HG02759 (cell line): ENCODE results near the gene TSEN54.
"Not testable (repeated sequence)": the region's sequence is repeated elsewhere in the genome, so short reads cannot be mapped to it uniquely, and the experiment has no call there.

Experiments
- ATAC-seq: cut with Tn5 transposase; IDR thresholded peaks from one replicate; pipeline ENCODE4 v1.9.1; 2021; ENCODE audit warnings: mild to moderate bottlenecking, moderate library complexity; ENCODE audit not compliant: unreplicated experiment

Gene TSEN54

GRCh38 chr17:75516255-75516618, at the start of gene TSEN54:
Gene TSEN54 (plus strand): TSS chr17:75516528. CDS start chr17:75516561, 33 bp downstream.
- peak; percentile 80 for ATAC-seq

GRCh38 chr17:75468291-75468754, 48.0 kb upstream of the TSEN54 start:
- no peak for ATAC-seq

GRCh38 chr17:75468779-75469373, 47.5 kb upstream of the TSEN54 start:
- ATAC-seq: no peak

- no peak for ATAC-seq
These were observed 45.1 kb upstream of the TSEN54 start for GRCh38 chr17:75471207-75471606.

GRCh38 chr17:75472119-75472518, 44.2 kb upstream of the TSEN54 start:
- no peak for ATAC-seq

- ATAC-seq: no peak
These were observed 43.1 kb upstream of the TSEN54 start for GRCh38 chr17:75473246-75473645.

GRCh38 chr17:75474736-75475135, 41.6 kb upstream of the TSEN54 start:
- no peak for ATAC-seq

- ATAC-seq: no peak
These were observed 41.0 kb upstream of the TSEN54 start for GRCh38 chr17:75475144-75475835.

- no peak for ATAC-seq
These were observed 40.5 kb upstream of the TSEN54 start for GRCh38 chr17:75475851-75476250.

GRCh38 chr17:75476271-75476671, 40.1 kb upstream of the TSEN54 start:
- ATAC-seq: no peak

GRCh38 chr17:75476752-75477489, 39.4 kb upstream of the TSEN54 start:
- no peak for ATAC-seq

- not testable (repeated sequence) for ATAC-seq
These were observed 38.9 kb upstream of the TSEN54 start for GRCh38 chr17:75477490-75477862.

GRCh38 chr17:75478508-75478907, 37.8 kb upstream of the TSEN54 start:
- ATAC-seq: no peak

GRCh38 chr17:75480281-75480680, 36.0 kb upstream of the TSEN54 start:
- no peak for ATAC-seq

- ATAC-seq: no peak
These were observed 34.9 kb upstream of the TSEN54 start for GRCh38 chr17:75481194-75482068.

- ATAC-seq: no peak
These were observed 34.0 kb upstream of the TSEN54 start for GRCh38 chr17:75482098-75482942.

GRCh38 chr17:75485688-75486087, 30.6 kb upstream of the TSEN54 start:
- no peak for ATAC-seq

GRCh38 chr17:75486151-75486550, 30.2 kb upstream of the TSEN54 start:
- ATAC-seq: no peak

GRCh38 chr17:75486951-75487350, 29.4 kb upstream of the TSEN54 start:
- no peak for ATAC-seq
